PFSK-1 (cell line): ENCODE measurements around the gene VTI1B.

ENCODE experiments used
- FOXP2 ChIP-seq: optimal IDR thresholded peaks from 2 replicates; pipeline ENCODE3; 2011; ENCODE audit warnings: borderline replicate concordance, control low read depth, inconsistent platforms; ENCODE audit not compliant: insufficient read depth; ENCODE audit errors: extremely low read length, extremely low read depth
- POLR2AphosphoS5 ChIP-seq: IDR thresholded peaks from 2 replicates; pipeline ENCODE4 v1.6.1; 2012; ENCODE audit warnings: low read depth, mild to moderate bottlenecking, control low read depth, low read length, moderate library complexity
- SIN3A ChIP-seq: IDR thresholded peaks from 2 replicates; pipeline ENCODE4 v1.6.1; 2012; ENCODE audit warnings: mild to moderate bottlenecking, low read length, moderate library complexity, borderline replicate concordance; ENCODE audit not compliant: insufficient read depth
- TAF1 ChIP-seq: IDR thresholded peaks from 2 replicates; pipeline ENCODE4 v1.6.1; 2012; ENCODE audit warnings: low read length, control low read depth, borderline replicate concordance; ENCODE audit not compliant: insufficient read depth
- TF ChIP-seq, protein P1 (sequence below), 2 experiments: IDR thresholded peaks; 2 replicates each; pipeline versions ENCODE4 v1.6.1 to v1.8.0; 2011 to 2012; ENCODE audit warnings: low read depth in 2 of 2, low read length in 2 of 2, control low read depth in 1 of 2, inconsistent platforms in 1 of 2, mild to moderate bottlenecking in 1 of 2, moderate library complexity in 1 of 2; ENCODE audit not compliant: insufficient read depth in 1 of 2

VTI1B gene

DNA sequence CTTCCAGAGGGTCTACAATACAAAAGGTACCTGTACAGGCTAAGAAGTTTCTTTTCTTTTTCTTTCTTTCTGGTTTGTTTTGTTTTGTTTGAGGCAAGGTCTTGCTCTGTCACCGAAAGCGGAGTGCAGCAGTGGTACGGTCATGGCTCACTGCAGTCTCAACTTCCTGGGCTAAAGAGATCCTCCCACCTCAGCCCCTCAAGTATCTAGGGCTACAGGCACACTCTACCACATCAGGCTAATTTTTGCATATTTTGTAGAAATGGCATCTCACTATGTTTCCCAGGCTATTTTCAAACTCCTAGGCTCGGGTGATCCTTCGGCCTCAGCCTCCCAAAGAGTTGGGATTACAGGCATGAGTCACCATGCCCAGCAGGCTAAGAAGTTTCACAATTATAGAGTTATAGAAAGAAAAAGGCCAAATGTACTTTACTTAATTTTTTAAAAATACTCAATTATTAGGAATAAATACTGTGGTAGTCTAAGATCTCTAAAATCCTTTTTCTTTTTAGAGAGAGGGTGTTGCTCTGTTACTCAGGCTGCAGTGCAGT lies 71.4 kb downstream of the VTI1B start:
- no peak for TF ChIP-seq TAF1
- no peak for TF ChIP-seq SIN3A
- no peak for TF ChIP-seq FOXP2
- TF ChIP-seq, protein P1, sequence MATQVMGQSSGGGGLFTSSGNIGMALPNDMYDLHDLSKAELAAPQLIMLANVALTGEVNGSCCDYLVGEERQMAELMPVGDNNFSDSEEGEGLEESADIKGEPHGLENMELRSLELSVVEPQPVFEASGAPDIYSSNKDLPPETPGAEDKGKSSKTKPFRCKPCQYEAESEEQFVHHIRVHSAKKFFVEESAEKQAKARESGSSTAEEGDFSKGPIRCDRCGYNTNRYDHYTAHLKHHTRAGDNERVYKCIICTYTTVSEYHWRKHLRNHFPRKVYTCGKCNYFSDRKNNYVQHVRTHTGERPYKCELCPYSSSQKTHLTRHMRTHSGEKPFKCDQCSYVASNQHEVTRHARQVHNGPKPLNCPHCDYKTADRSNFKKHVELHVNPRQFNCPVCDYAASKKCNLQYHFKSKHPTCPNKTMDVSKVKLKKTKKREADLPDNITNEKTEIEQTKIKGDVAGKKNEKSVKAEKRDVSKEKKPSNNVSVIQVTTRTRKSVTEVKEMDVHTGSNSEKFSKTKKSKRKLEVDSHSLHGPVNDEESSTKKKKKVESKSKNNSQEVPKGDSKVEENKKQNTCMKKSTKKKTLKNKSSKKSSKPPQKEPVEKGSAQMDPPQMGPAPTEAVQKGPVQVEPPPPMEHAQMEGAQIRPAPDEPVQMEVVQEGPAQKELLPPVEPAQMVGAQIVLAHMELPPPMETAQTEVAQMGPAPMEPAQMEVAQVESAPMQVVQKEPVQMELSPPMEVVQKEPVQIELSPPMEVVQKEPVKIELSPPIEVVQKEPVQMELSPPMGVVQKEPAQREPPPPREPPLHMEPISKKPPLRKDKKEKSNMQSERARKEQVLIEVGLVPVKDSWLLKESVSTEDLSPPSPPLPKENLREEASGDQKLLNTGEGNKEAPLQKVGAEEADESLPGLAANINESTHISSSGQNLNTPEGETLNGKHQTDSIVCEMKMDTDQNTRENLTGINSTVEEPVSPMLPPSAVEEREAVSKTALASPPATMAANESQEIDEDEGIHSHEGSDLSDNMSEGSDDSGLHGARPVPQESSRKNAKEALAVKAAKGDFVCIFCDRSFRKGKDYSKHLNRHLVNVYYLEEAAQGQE (IDR thresholded peaks at IDR 0.05; ENCODE audit: insufficient read depth in 1 of 2, low read depth in 2 of 2, low read length in 2 of 2), result no peak
- TF ChIP-seq POLR2AphosphoS5, result no peak

DNA sequence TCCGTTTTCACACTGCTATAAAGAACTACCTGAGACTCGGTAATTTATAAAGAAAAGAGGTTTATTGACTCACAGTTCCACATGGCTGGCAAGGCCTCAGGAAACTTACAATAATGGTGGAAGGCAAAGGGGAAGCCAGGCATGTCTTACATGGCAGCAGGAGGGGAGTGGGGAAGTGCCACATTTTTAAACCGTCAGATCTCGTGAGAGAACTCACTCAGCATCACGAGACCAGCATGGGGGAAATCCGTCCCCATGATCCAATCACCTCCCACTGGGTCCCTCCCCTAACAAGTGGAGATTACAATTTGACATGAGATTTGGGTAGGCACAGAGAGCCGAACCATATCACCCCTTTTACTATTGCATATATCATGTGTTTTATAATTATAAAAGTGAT lies 72.4 kb downstream of the VTI1B start:
- TF ChIP-seq POLR2AphosphoS5 (no peak), SIN3A (no peak), TAF1 (no peak), FOXP2 (no peak)
- TF ChIP-seq, protein P1 (IDR thresholded peaks at IDR 0.05; ENCODE audit: insufficient read depth in 1 of 2, low read depth in 2 of 2, low read length in 2 of 2), result no peak

DNA sequence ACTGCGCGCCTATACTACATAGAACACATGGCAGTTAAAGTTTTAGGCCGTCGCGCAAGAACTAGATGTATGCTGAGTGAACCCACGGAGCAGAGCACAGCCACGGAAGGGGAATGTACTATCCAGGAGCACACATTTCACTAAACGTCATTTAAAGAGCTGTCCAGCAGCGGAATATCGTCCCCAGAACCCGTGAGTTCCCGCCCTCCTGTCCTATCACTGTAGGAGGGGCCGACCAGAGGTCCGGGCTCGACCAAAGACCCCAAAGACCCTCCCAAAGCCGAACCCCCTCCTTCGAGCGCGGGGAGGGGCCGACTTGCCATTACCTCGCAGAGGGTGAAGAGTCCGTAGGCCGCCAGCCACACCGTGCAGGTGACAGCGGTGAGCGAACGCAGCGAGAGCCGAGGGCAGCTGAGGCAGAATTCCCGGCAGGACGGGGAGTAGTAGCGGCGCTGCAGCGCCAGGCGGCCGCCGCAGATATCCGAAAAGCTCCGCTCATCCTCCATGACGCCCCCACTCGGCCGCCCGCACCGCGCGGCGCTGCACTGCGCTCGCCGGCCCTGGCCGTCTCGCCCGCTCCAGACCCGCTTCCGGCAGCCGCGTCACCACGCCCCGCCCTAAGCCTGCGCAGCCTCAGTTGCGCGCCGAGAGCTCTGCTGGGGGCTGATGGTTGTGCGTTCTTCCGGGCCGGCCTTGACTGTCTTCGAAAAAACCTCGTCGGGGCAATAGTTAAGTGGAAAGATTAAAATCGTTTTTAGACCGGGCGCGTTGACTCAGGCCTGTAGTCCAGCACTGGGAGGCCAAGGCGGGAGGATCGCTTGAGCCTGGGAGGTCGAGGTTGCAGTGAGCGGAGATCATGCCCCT lies 74.5 kb downstream of the VTI1B start, which contains the start of gene PIGH:
Gene PIGH, minus strand, starts transcription at position 571 of the 864 bp plus-strand sequence. Its CDS starts 65 bp downstream, at position 506.
- TF ChIP-seq FOXP2 (peak; percentile 76), POLR2AphosphoS5 (peak; percentile 62), SIN3A (no peak), TAF1 (no peak)
- TF ChIP-seq, protein P1 (IDR thresholded peaks at IDR 0.05; ENCODE audit: insufficient read depth in 1 of 2, low read depth in 2 of 2, low read length in 2 of 2), result peak; percentile 61 to 85; a peak in 3 of 4 replicates
